ENCODE data around the gene PSMC1. TPM values are rescaled to one million over a fixed set of nuclear protein-coding genes. Genes with fewer than 3 reads are reported as not detected.

PSMC1 gene
- total RNA-seq, 1 donor from 2014 or later, result 113 TPM

- peaks cover 6% of the 10 kb centered on the region for H3K4me1 Mint-ChIP-seq (ENCODE audit: low read depth, unreplicated experiment)
These were observed 41.7 kb downstream of the PSMC1 start for GRCh38 chr14:90297876-90298629.

GRCh38 chr14:90299408-90299807 lies 43.1 kb downstream of the PSMC1 start:
- no peak for DNase-seq
- H3K4me1 Mint-ChIP-seq (ENCODE audit: low read depth, unreplicated experiment), result peaks cover 7% of the 10 kb centered on the region
- no peaks in the 10 kb centered on the region for H3K36me3 Mint-ChIP-seq (ENCODE audit: unreplicated experiment)
- H3K9me3 Mint-ChIP-seq (ENCODE audit: unreplicated experiment), result peaks cover 4% of the 10 kb centered on the region
- TF ChIP-seq, protein P1, sequence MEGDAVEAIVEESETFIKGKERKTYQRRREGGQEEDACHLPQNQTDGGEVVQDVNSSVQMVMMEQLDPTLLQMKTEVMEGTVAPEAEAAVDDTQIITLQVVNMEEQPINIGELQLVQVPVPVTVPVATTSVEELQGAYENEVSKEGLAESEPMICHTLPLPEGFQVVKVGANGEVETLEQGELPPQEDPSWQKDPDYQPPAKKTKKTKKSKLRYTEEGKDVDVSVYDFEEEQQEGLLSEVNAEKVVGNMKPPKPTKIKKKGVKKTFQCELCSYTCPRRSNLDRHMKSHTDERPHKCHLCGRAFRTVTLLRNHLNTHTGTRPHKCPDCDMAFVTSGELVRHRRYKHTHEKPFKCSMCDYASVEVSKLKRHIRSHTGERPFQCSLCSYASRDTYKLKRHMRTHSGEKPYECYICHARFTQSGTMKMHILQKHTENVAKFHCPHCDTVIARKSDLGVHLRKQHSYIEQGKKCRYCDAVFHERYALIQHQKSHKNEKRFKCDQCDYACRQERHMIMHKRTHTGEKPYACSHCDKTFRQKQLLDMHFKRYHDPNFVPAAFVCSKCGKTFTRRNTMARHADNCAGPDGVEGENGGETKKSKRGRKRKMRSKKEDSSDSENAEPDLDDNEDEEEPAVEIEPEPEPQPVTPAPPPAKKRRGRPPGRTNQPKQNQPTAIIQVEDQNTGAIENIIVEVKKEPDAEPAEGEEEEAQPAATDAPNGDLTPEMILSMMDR (IDR thresholded peaks at IDR 0.05; ENCODE audit: partially characterized antibody, unreplicated experiment), result no peak
- H3K27me3 Mint-ChIP-seq (ENCODE audit: unreplicated experiment), result no peaks in the 10 kb centered on the region
- H3K4me3 Mint-ChIP-seq (ENCODE audit: unreplicated experiment), result no peak overlapping the region
- no peak overlapping the region for H3K27ac Mint-ChIP-seq (ENCODE audit: unreplicated experiment)

More at GRCh38 chr14:90297876-90298629, 41.7 kb downstream of the PSMC1 start:
- TF ChIP-seq, protein P1 (IDR thresholded peaks at IDR 0.05; ENCODE audit: partially characterized antibody, unreplicated experiment), result no peak
- Mint-ChIP-seq H3K4me3 (ENCODE audit: unreplicated experiment) (no peak overlapping the region), H3K27ac (ENCODE audit: unreplicated experiment) (no peak overlapping the region), H3K9me3 (ENCODE audit: unreplicated experiment) (peaks cover 4% of the 10 kb centered on the region), H3K36me3 (ENCODE audit: unreplicated experiment) (no peaks in the 10 kb centered on the region), H3K27me3 (ENCODE audit: unreplicated experiment) (no peaks in the 10 kb centered on the region)
- DNase-seq, result no peak

- no peak overlapping the region for H3K27ac Mint-ChIP-seq (ENCODE audit: unreplicated experiment)
- TF ChIP-seq, protein P1 (IDR thresholded peaks at IDR 0.05; ENCODE audit: partially characterized antibody, unreplicated experiment), result no peak
These were observed 44.3 kb downstream of the PSMC1 start for GRCh38 chr14:90300611-90301047.

GRCh38 chr14:90301122-90301521 lies 44.8 kb downstream of the PSMC1 start:
- H3K27me3 Mint-ChIP-seq (ENCODE audit: unreplicated experiment), result no peaks in the 10 kb centered on the region
- H3K4me3 Mint-ChIP-seq (ENCODE audit: unreplicated experiment), result no peak overlapping the region
- no peak for DNase-seq
- no peaks in the 10 kb centered on the region for H3K36me3 Mint-ChIP-seq (ENCODE audit: unreplicated experiment)
- TF ChIP-seq, protein P1 (IDR thresholded peaks at IDR 0.05; ENCODE audit: partially characterized antibody, unreplicated experiment), result no peak
- peaks cover 7% of the 10 kb centered on the region for H3K4me1 Mint-ChIP-seq (ENCODE audit: low read depth, unreplicated experiment)
- peaks cover 4% of the 10 kb centered on the region for H3K9me3 Mint-ChIP-seq (ENCODE audit: unreplicated experiment)
- H3K27ac Mint-ChIP-seq (ENCODE audit: unreplicated experiment), result no peak overlapping the region

More at GRCh38 chr14:90300611-90301047, 44.3 kb downstream of the PSMC1 start:
- H3K36me3 Mint-ChIP-seq (ENCODE audit: unreplicated experiment), result no peaks in the 10 kb centered on the region
- DNase-seq, result no peak
- peaks cover 4% of the 10 kb centered on the region for H3K9me3 Mint-ChIP-seq (ENCODE audit: unreplicated experiment)
- no peaks in the 10 kb centered on the region for H3K27me3 Mint-ChIP-seq (ENCODE audit: unreplicated experiment)
- H3K4me1 Mint-ChIP-seq (ENCODE audit: low read depth, unreplicated experiment), result peaks cover 7% of the 10 kb centered on the region
- no peak overlapping the region for H3K4me3 Mint-ChIP-seq (ENCODE audit: unreplicated experiment)

GRCh38 chr14:90301668-90302090 lies 45.3 kb downstream of the PSMC1 start:
- no peaks in the 10 kb centered on the region for H3K27me3 Mint-ChIP-seq (ENCODE audit: unreplicated experiment)
- H3K27ac Mint-ChIP-seq (ENCODE audit: unreplicated experiment), result no peak overlapping the region
- no peaks in the 10 kb centered on the region for H3K36me3 Mint-ChIP-seq (ENCODE audit: unreplicated experiment)
- no peak overlapping the region for H3K4me3 Mint-ChIP-seq (ENCODE audit: unreplicated experiment)
- peaks cover 4% of the 10 kb centered on the region for H3K9me3 Mint-ChIP-seq (ENCODE audit: unreplicated experiment)
- DNase-seq, result no peak
- peaks cover 7% of the 10 kb centered on the region for H3K4me1 Mint-ChIP-seq (ENCODE audit: low read depth, unreplicated experiment)
- TF ChIP-seq, protein P1 (IDR thresholded peaks at IDR 0.05; ENCODE audit: partially characterized antibody, unreplicated experiment), result no peak

Data from glutamatergic neuron (in vitro differentiated cells).